Endothelial cell of umbilical vein (primary cell): Measurements from ENCODE around the gene TBC1D17. TPM values are rescaled to one million over a fixed set of nuclear protein-coding genes. Genes with fewer than 3 reads are reported as not detected.

Experiments used
- BruUV-seq: library from RNA; stranded (reverse); fragments of 400-500 nt; replicated peaks from 2 replicates; lab custom pipeline; 2021; lab: Mats Ljungman, UMichigan
- CTCF ChIA-PET: fragments of 300-600, 350-600 bp; sonication (Branson Sonifier 250); formaldehyde crosslinking; loops from one replicate; lab custom pipeline; 2021; ENCODE audit warnings: antibody characterized with exemption, inconsistent platforms; lab: Charles Lee
- POLR2A ChIA-PET: fragments of 300-600, 350-600 bp; sonication (Branson Sonifier 250); formaldehyde crosslinking; loops from one replicate; lab custom pipeline; 2021; ENCODE audit warnings: antibody characterized with exemption, inconsistent platforms; lab: Charles Lee
- DNase-seq: peaks from one replicate; pipeline ENCODE4 v3.0.0-alpha.2; 2011; ENCODE audit warnings: low read depth, low spot score
- FAIRE-seq: peaks from 2 replicates; lab custom pipeline; 2011; peaks lifted over from hg19 to GRCh38; lab: Jason Lieb, UNC
- H2AFZ ChIP-seq: 2 replicates; pipeline ENCODE4 v1.6.0; 2012; ENCODE audit warnings: low read depth, low read length, control low read depth, inconsistent platforms
- H3K27ac ChIP-seq: 2 replicates; pipeline ENCODE4 v1.5.1; 2011; ENCODE audit warnings: low read depth, mild to moderate bottlenecking, control low read depth, low read length, moderate library complexity; ENCODE audit not compliant: insufficient read depth
- H3K27me3 ChIP-seq, 2 experiments: 2 replicates each; pipeline versions ENCODE4 v1.6.0 to v1.6.1; 2011; ENCODE audit warnings: low read length in 2 of 2, mixed read lengths in 1 of 2; ENCODE audit not compliant: control insufficient read depth in 2 of 2, insufficient read depth in 2 of 2
- H3K36me3 ChIP-seq, 2 experiments: 2 replicates in 1 of 2; 3 replicates in 1 of 2; pipeline ENCODE4 v1.5.1; 2011; ENCODE audit warnings: low read length in 2 of 2, mild to moderate bottlenecking in 1 of 2, moderate library complexity in 1 of 2; ENCODE audit not compliant: control insufficient read depth in 2 of 2, insufficient read depth in 2 of 2; ENCODE audit errors: extremely low read depth in 1 of 2
- H3K4me1 ChIP-seq: 3 replicates; pipeline ENCODE4 v1.5.1; 2011; ENCODE audit warnings: mild to moderate bottlenecking, low read length; ENCODE audit not compliant: control insufficient read depth, insufficient read depth; ENCODE audit errors: extremely low read depth
- H3K4me2 ChIP-seq: 2 replicates; pipeline ENCODE4 v1.6.1; 2011; ENCODE audit warnings: low read length, control low read depth, mixed read lengths; ENCODE audit not compliant: insufficient read depth
- H3K4me3 ChIP-seq, 3 experiments: fragments of 200-600 bp in 1 of 3; sonication (generic), shearing (Covaris generic) in 1 of 3; replicated peaks in 1 of 3; 2 replicates each; pipeline ENCODE4 v1.5.1; 2011 to 2016; ENCODE audit warnings: control low read depth in 3 of 3, low read length in 3 of 3, mild to moderate bottlenecking in 2 of 3, inconsistent platforms in 1 of 3, low read depth in 1 of 3, moderate library complexity in 1 of 3; ENCODE audit not compliant: insufficient read depth in 1 of 3
- H3K79me2 ChIP-seq: 2 replicates; pipeline ENCODE4 v1.6.0; 2012; ENCODE audit warnings: low read length, inconsistent platforms; ENCODE audit not compliant: control insufficient read depth, insufficient read depth
- H3K9ac ChIP-seq: replicated peaks from 2 replicates; pipeline ENCODE3; 2011; ENCODE audit warnings: low read length, control low read depth; ENCODE audit not compliant: insufficient read depth; ENCODE audit errors: extremely low read depth
- H3K9me1 ChIP-seq: replicated peaks from 3 replicates; pipeline ENCODE4 v1.6.0; 2011; ENCODE audit warnings: mild to moderate bottlenecking, low read length; ENCODE audit not compliant: control insufficient read depth, insufficient read depth; ENCODE audit errors: extremely low read depth
- H3K9me3 ChIP-seq: replicated peaks from 2 replicates; pipeline ENCODE4 v1.5.1; 2012; ENCODE audit warnings: low read length, inconsistent platforms; ENCODE audit not compliant: control insufficient read depth, insufficient read depth
- H4K20me1 ChIP-seq: replicated peaks from 2 replicates; pipeline ENCODE3; 2011; ENCODE audit warnings: mild to moderate bottlenecking, low read length; ENCODE audit not compliant: control insufficient read depth, insufficient read depth; ENCODE audit errors: extremely low read depth
- CTCF ChIP-seq, 2 donors: IDR thresholded peaks; 1 replicate in 1 of 2; 2 replicates in 1 of 2; pipeline ENCODE4 v1.5.1; 2011; ENCODE audit warnings: low read length in 2 of 2, mild to moderate bottlenecking in 2 of 2, moderate library complexity in 2 of 2, control low read depth in 1 of 2, inconsistent platforms in 1 of 2, low read depth in 1 of 2; ENCODE audit not compliant: insufficient read depth in 1 of 2; ENCODE audit errors: extremely low read depth in 1 of 2
- EZH2 ChIP-seq: IDR thresholded peaks from 2 replicates; pipeline ENCODE4 v1.6.1; 2012; ENCODE audit warnings: borderline replicate concordance, low read depth, mild to moderate bottlenecking, moderate library complexity, low read length, inconsistent platforms; ENCODE audit not compliant: severe bottlenecking
- FOS ChIP-seq: IDR thresholded peaks from 2 replicates; pipeline ENCODE4 v1.6.1; 2011; ENCODE audit warnings: mild to moderate bottlenecking, low read length, moderate library complexity, borderline replicate concordance; ENCODE audit not compliant: insufficient read depth
- GATA2 ChIP-seq: IDR thresholded peaks from 2 replicates; pipeline ENCODE4 v1.7.0; 2011; ENCODE audit warnings: low read depth, mild to moderate bottlenecking, moderate library complexity, mixed read lengths, low read length; ENCODE audit not compliant: insufficient read length, insufficient read depth
- JUN ChIP-seq: IDR thresholded peaks from 2 replicates; pipeline ENCODE4 v1.6.1; 2011; ENCODE audit warnings: borderline replicate concordance, low read depth; ENCODE audit not compliant: insufficient read length, insufficient read depth
- MYC ChIP-seq: IDR thresholded peaks from one replicate; pipeline ENCODE4 v1.6.1; 2011; ENCODE audit warnings: mild to moderate bottlenecking, low read depth, low read length
- POLR2A ChIP-seq: IDR thresholded peaks from 2 replicates; pipeline ENCODE4 v1.6.1; 2012; ENCODE audit warnings: low read depth, mild to moderate bottlenecking, control low read depth, low read length
- POLR2AphosphoS5 ChIP-seq: IDR thresholded peaks from 2 replicates; pipeline ENCODE4 v1.6.1; 2012; ENCODE audit warnings: low read depth, mild to moderate bottlenecking, control low read depth, low read length, moderate library complexity; ENCODE audit not compliant: insufficient read depth
- dilution Hi-C: fragments of 300-500 bp; cut with MboI; formaldehyde crosslinking; loops from one replicate; pipeline ENCODE4 v1.15.0; 2019; ENCODE audit warnings: low sequenced_read_pairs; ENCODE audit not compliant: extremely low pct_ligation_motif_present
- intact Hi-C: fragments of 100-400 bp; cut with micrococcal nuclease; formaldehyde crosslinking; loops from one replicate; pipeline ENCODE4 v1.10.0; 2022
- polyA plus RNA-seq, 4 experiments: library from polyadenylated mRNA; depleted of rRNA in 3 of 4; stranded (reverse) in 3 of 4; unstranded in 1 of 4; fragments of >200 nt; gene quantifications; 2 replicates each; pipeline versions ENCODE4 v1.2.1 to v1.2.3, GENCODE V29; 2011 to 2012; ENCODE audit warnings: missing spikeins in 1 of 4
- total RNA-seq: library from RNA; stranded (reverse); gene quantifications from 2 replicates; pipeline ENCODE4 v1.2.3, GENCODE V29; 2021
- TF ChIP-seq, protein P1 (sequence below): IDR thresholded peaks from 2 replicates; pipeline ENCODE4 v1.6.1; 2011; ENCODE audit not compliant: insufficient read depth, insufficient read length

Gene TBC1D17
- total and polyA plus RNA-seq, 2 donors (not counting 3 experiments of a cell fraction or from before 2014, with no cell fraction given), result 34.2 to 39.3 TPM

DNA sequence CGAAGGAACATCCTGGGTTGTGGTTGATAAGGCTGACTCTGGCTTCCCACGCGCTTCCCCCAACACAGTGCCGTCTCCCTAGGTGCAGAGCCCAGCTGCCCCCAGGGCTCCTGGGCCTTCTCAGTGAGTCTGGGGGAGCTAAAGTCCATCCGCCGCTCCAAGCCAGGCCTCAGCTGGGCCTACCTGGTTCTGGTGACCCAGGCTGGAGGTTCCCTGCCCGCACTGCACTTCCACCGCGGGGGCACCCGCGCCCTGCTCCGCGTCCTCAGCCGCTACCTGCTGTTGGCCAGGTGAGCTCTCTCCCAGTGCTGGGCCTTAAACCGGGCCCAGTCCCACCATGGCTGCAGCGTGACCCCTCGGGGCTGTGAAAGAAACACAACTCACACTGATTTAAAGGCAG, 3.7 kb downstream of the TBC1D17 start:
- no TSS peak for BruUV-seq
- H3K79me2 ChIP-seq, result no peaks in the 10 kb centered on the region
- H2AFZ ChIP-seq, result no peak overlapping the region
- dilution Hi-C loops (no loop called here), intact Hi-C loops (no loop called here)
- ChIA-PET CTCF (interaction anchor here (0.9 kb wide), 1 partner anchor 10 kb away, joined by 3 read pairs; no protein-coding TSS in a partner anchor), POLR2A (no interaction called here)
- H3K9me3 ChIP-seq, result no peaks in the 10 kb centered on the region
- H3K9ac ChIP-seq, result no peak overlapping the region
- no peak for FAIRE-seq
- H3K36me3 ChIP-seq, result peaks cover 18 to 45% of the 10 kb centered on the region in 2 experiments
- H4K20me1 ChIP-seq, result no peaks in the 10 kb centered on the region
- H3K9me1 ChIP-seq, result no peaks in the 10 kb centered on the region
- H3K27me3 ChIP-seq, result no peaks in the 10 kb centered on the region
- H3K4me1 ChIP-seq, result peaks cover 7% of the 10 kb centered on the region
- TF ChIP-seq EZH2, result no peak
- no peak for TF ChIP-seq POLR2A
- TF ChIP-seq FOS, result no peak
- no peak for TF ChIP-seq GATA2
- TF ChIP-seq JUN, result no peak
- TF ChIP-seq CTCF (IDR thresholded peaks at IDR 0.05; ENCODE audit: extremely low read depth in 1 of 2, insufficient read depth in 1 of 2, low read depth in 1 of 2, low read length in 2 of 2), result no peak
- TF ChIP-seq, protein P1, sequence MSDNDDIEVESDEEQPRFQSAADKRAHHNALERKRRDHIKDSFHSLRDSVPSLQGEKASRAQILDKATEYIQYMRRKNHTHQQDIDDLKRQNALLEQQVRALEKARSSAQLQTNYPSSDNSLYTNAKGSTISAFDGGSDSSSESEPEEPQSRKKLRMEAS, result no peak
- TF ChIP-seq MYC, result no peak
- no peak for TF ChIP-seq POLR2AphosphoS5
- DNase-seq, result no peak
- no peak overlapping the region for H3K4me3 ChIP-seq
- H3K4me2 ChIP-seq, result no peak overlapping the region
- no peak overlapping the region for H3K27ac ChIP-seq
